NCI-H1417 (cell line): ENCODE measurements around the gene SPRING1.

Experiments used
- DNase-seq, 3 experiments: peaks; one replicate each; lab custom pipeline; 2025; lab: John Stamatoyannopoulos, UW

SPRING1 gene

GRCh38 chr12:116739381-116739887, 1.6 kb upstream of the SPRING1 start:
- no peak for DNase-seq

DNA sequence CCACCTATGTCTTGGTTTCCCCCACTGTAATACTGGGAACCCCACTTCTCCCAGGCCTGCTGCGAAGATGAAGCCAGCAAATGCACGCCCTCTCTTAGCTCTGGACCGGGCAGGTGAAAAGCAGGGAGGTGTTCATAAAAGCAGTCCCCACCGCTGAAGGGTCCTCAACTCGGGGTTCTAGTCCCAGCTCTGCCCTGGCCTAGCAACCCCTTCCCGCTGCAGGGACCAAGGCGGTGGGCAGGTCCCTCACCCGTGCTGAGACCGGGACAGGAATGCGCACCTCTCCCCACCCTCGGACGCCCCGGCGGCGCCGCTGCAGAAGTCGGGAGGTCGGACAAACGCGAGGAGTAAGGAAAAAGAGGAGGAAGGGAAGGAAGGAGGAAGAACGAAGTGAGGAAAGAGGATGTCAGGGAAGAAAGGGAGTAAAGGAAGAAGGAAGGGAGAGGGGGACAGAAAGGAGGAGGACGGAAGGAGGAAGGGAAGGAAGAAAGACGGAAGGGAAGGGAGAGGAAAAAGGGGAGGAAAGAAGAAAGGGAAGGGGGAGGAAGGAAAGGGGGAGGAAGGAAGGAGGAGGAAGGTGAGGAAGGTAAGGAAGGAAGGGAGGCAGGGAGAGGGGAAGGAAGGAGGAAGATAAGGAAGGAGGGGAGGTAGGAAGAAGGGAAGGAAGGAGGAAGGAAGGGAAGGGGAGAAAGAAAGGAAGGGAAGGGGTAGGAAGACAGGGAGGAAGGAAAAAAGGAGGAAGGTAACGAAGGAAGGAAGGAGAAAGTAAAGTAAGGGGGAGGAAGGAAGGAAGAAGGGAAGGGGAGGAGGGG, 701 bp downstream of the SPRING1 start:
- DNase-seq = peak in 2 of 3 experiments; percentile 29 to 37

GRCh38 chr12:116735951-116736599, 1.8 kb downstream of the SPRING1 start:
- peak in 2 of 3 experiments; percentile 25 to 55 for DNase-seq

GRCh38 chr12:116735084-116735483, 2.8 kb downstream of the SPRING1 start:
- no peak for DNase-seq

- DNase-seq = no peak
Measured at GRCh38 chr12:116734156-116734768, 3.6 kb downstream of the SPRING1 start.

- DNase-seq = no peak
Measured at GRCh38 chr12:116731801-116732200, 6.1 kb downstream of the SPRING1 start.

- peak in 1 of 3 experiments; percentile 55 for DNase-seq
Measured at GRCh38 chr12:116727891-116728290, 10.0 kb downstream of the SPRING1 start.

DNA sequence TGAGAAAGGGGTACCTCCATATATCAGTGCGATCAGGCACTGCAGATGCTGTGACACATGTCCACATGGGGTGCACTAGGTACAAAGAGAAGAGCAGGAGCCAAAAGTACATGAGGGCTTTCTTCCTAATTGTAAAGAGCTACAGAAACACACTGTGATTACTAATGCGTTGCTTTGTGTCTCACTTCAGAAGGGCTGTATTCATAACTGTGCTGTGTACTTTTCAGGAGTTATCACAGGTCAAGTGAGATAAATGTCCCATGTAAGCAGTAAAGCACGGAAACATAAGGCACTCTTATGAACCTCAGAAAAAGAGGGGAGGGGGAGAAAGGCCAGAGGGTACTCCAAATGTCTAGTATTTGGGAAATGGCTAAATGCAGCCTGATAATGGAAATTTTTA, 10.6 kb downstream of the SPRING1 start:
- DNase-seq = peak in 2 of 3 experiments; percentile 13 to 21

GRCh38 chr12:116726694-116727093, 11.2 kb downstream of the SPRING1 start:
- no peak for DNase-seq

GRCh38 chr12:116722245-116722644, 15.6 kb downstream of the SPRING1 start:
- no peak for DNase-seq

DNA sequence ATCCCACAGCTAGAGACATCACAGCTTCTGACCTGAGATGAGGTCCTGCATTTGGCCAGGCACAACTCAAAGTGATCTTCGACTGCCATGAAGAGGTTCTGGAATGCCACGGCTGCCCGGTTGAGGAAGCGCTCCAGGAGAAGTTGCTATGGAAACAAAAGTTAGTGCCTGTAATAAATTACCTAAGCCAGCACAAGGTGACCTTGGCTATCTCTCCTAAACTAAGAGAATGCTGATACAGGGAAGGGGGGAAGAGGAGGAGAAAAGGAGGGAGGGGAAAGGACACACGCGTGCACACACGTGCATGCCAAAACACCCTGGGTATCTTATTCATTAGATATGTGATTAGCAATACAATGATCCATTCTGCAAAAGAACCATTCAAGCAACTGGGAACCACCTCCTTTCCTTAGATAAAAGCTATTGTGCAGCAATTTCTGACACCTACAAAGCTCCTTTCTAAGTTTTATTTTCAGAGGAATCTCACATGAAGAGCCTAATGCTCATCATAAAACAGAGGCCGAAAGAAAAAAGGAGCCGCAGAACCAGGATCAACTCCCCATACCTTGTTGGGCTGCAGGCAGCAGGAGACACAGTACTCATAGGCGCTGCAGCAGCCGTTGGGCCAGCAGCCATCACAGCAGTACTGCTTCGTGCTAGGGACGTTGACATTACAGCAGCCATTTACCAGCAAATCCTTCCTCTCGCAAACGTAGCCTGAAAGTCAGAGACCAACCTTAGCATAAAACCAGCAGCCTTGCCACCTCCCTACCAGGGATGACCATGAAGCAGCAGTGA, 17.9 kb downstream of the SPRING1 start:
- DNase-seq = peak in 2 of 3 experiments; percentile 43 to 73

DNA sequence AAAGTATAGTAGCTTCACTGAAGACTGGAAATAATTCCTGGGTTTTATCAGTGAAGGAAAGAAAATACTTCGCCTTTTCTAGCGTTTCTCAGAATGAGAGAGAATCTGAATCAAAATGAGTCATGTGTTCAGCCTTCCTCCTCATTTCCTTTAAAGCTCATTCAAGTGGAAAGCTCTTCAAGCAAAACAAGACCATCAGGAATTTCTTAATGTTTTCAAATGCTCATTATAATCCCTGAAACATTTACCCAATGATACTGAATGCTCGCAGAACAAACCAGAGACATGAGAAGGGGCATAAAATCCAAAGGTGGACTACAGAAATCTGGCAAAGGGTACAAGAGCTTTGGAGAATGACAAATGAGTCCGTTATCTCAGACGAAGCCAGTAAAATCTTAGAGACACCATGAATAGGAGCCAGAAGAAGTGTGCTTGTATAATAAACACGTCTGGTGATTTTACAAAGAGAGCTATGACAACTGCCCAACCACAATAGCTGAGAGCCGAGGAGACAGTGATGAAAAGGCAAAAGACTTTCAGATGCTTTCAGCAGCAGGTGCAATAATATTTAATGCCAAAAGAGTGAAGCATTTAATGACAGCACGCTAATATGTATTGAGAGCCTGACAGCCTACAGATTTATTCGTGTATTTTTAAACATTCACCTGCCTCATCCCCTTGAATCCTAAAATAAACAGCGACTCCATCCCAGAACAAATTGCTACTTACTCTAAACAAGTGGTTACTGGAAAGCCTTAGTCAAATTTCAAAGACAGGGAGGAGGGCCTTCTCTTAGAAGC, 19.0 kb downstream of the SPRING1 start:
- peak; percentile 68 to 95 (median 85) for DNase-seq

- peak in 2 of 3 experiments; percentile 41 to 77 for DNase-seq
Measured at GRCh38 chr12:116717466-116718437, 20.1 kb downstream of the SPRING1 start.

- no peak for DNase-seq
Measured at GRCh38 chr12:116714175-116714574, 23.7 kb downstream of the SPRING1 start.

- no peak for DNase-seq
Measured at GRCh38 chr12:116713527-116713926, 24.3 kb downstream of the SPRING1 start.

- peak in 2 of 3 experiments; percentile 40 to 92 for DNase-seq
Measured at GRCh38 chr12:116712458-116713303, 25.2 kb downstream of the SPRING1 start.

- DNase-seq = peak in 2 of 3 experiments; percentile 24 to 65
Measured at GRCh38 chr12:116710370-116711150, 27.3 kb downstream of the SPRING1 start.

GRCh38 chr12:116709768-116710167, 28.1 kb downstream of the SPRING1 start:
- peak in 2 of 3 experiments; percentile 31 to 60 for DNase-seq
